Prostate gland (tissue), 2 donors: ENCODE data around the gene SLN.

ENCODE experiments used
- CTCF ChIP-seq, 4 experiments: fragments of 200-600 bp in 2 of 4; fragments of 450-650 bp in 2 of 4; sonication (generic) in 2 of 4; IDR thresholded peaks; 1 replicate in 3 of 4; 2 replicates in 1 of 4; pipeline ENCODE4 v1.5.1; 2016 to 2019; ENCODE audit warnings: antibody characterized with exemption in 4 of 4, mild to moderate bottlenecking in 2 of 4, moderate library complexity in 2 of 4
- POLR2A ChIP-seq: fragments of 450-650 bp; IDR thresholded peaks from one replicate; pipeline ENCODE4 v1.6.1; 2016; ENCODE audit warnings: antibody characterized with exemption, mild to moderate bottlenecking

GRCh38 chr11:107731941-107732688 is 20.3 kb upstream of the SLN start:
- no peak for TF ChIP-seq POLR2A
- TF ChIP-seq CTCF (IDR thresholded peaks at IDR 0.05), result no peak
